NCI-H2081 treated with DMSO at 0.1 percent for 48 hours (cell line): ENCODE data around the gene ITGAX.
"Not testable (repeated sequence)": the region's sequence is repeated elsewhere in the genome, so short reads cannot be mapped to it uniquely, and the experiment has no call there.

Experiments used
- DNase-seq: peaks from one replicate; lab custom pipeline; 2025; lab: John Stamatoyannopoulos, UW

The ITGAX gene

GRCh38 chr16:31354394-31355291 is at the start of gene ITGAX:
ITGAX (plus strand) TSS chr16:31355176; CDS start chr16:31355255, 79 bp downstream.
- DNase-seq, result no peak

- DNase-seq, result no peak
Observed at GRCh38 chr16:31305219-31305618, 49.8 kb upstream of the ITGAX start.

GRCh38 chr16:31308381-31308780 is 46.6 kb upstream of the ITGAX start:
- not testable (repeated sequence) for DNase-seq

- no peak for DNase-seq
Observed at GRCh38 chr16:31322500-31322899, 32.5 kb upstream of the ITGAX start.

GRCh38 chr16:31323959-31324629 is 30.9 kb upstream of the ITGAX start:
- DNase-seq, result no peak

- no peak for DNase-seq
Observed at GRCh38 chr16:31325171-31325570, 29.8 kb upstream of the ITGAX start.

- DNase-seq, result no peak
Observed at GRCh38 chr16:31327646-31328225, 27.2 kb upstream of the ITGAX start.

GRCh38 chr16:31328322-31329052 is 26.5 kb upstream of the ITGAX start:
- no peak for DNase-seq

- no peak for DNase-seq
Observed at GRCh38 chr16:31329671-31330552, 25.1 kb upstream of the ITGAX start.

GRCh38 chr16:31330553-31330890 is 24.5 kb upstream of the ITGAX start:
- DNase-seq, result no peak

GRCh38 chr16:31331141-31331764 is 23.7 kb upstream of the ITGAX start:
- no peak for DNase-seq

- no peak for DNase-seq
Observed at GRCh38 chr16:31331807-31332301, 23.1 kb upstream of the ITGAX start.

- no peak for DNase-seq
Observed at GRCh38 chr16:31332544-31332943, 22.4 kb upstream of the ITGAX start.

- no peak for DNase-seq
Observed at GRCh38 chr16:31333686-31334649, 21.0 kb upstream of the ITGAX start.

GRCh38 chr16:31334934-31335333 is 20.0 kb upstream of the ITGAX start:
- DNase-seq, result no peak

GRCh38 chr16:31335431-31335830 is 19.5 kb upstream of the ITGAX start:
- DNase-seq, result no peak

- DNase-seq, result not testable (repeated sequence)
Observed at GRCh38 chr16:31338166-31338685, 16.8 kb upstream of the ITGAX start.

GRCh38 chr16:31344712-31345111 is 10.3 kb upstream of the ITGAX start:
- no peak for DNase-seq

- no peak for DNase-seq
Observed at GRCh38 chr16:31347445-31347844, 7.5 kb upstream of the ITGAX start.
